ENCODE results near the gene CTLA4. TPM values are rescaled to one million over a fixed set of nuclear protein-coding genes. Genes with fewer than 3 reads are reported as not detected.

The CTLA4 gene
- polyA plus RNA-seq, 10 donors: 0.14 to 1.7 (median 0.35) TPM; not detected in 1

Other genes with a start within 250 kb of the CTLA4 start
- 1 to 10 TPM; 3.4 to 6.7 (median 4.8) TPM for gene CD28, start 161.1 kb upstream of the CTLA4 start, polyA plus RNA-seq (ENCODE audit: insufficient read length in 10 of 10)
- gene ICOS, start 69.0 kb downstream of the CTLA4 start, polyA plus RNA-seq (ENCODE audit: insufficient read length in 10 of 10): 1 to 10 TPM in 1 of 10 donors, under 1 TPM in 1, not detected in 8; 0.33 to 2.1 TPM

Data from muscle of back (tissue), 10 donors.